Frontal cortex (tissue), 1 donor: ENCODE results near the gene DCAF10. TPM values are rescaled to one million over a fixed set of nuclear protein-coding genes. Genes with fewer than 3 reads are reported as not detected.

ENCODE experiments used
- total RNA-seq: library from RNA; depleted of rRNA; stranded (reverse); fragments of >200 nt; gene quantifications from one replicate; pipeline ENCODE4 v1.2.3, GENCODE V29; 2014

DCAF10 gene
- total RNA-seq, 1 donor from 2014 or later = 23.2 TPM

Other genes starting within 250 kb of the DCAF10 start
- gene FBXO10, start 224.4 kb upstream of the DCAF10 start, total RNA-seq = 8.6 TPM
- gene TOMM5, start 208.2 kb upstream of the DCAF10 start, total RNA-seq = 75.0 TPM
- 0.41 TPM for gene FRMPD1, start 149.8 kb upstream of the DCAF10 start, total RNA-seq
- gene TRMT10B, start 47.0 kb upstream of the DCAF10 start, total RNA-seq = 3.7 TPM
- 73.4 TPM for gene EXOSC3, start 15.7 kb upstream of the DCAF10 start, total RNA-seq
- gene SLC25A51, start 103.3 kb downstream of the DCAF10 start, total RNA-seq = 118 TPM